H9 (cell line): Measurements from ENCODE around the gene PTP4A2. TPM values are rescaled to one million over a fixed set of nuclear protein-coding genes. Genes with fewer than 3 reads are reported as not detected.

Source experiments
- DNase-seq: peaks from one replicate; pipeline ENCODE4 v3.0.0-alpha.2; 2017
- H2AFZ ChIP-seq: one replicate; pipeline ENCODE4 v1.6.1; 2013; ENCODE audit warnings: mild to moderate bottlenecking, low read length, control low read depth, moderate library complexity
- H2AK5ac ChIP-seq: 2 replicates; pipeline ENCODE4 v1.6.1; 2013; ENCODE audit warnings: low read length, control low read depth, mixed read lengths; ENCODE audit not compliant: insufficient read length
- H2BK120ac ChIP-seq: one replicate; pipeline ENCODE4 v1.6.1; 2013; ENCODE audit warnings: low read depth, mild to moderate bottlenecking, low read length, control low read depth, inconsistent platforms; ENCODE audit not compliant: poor library complexity, severe bottlenecking
- H2BK12ac ChIP-seq: 2 replicates; pipeline ENCODE4 v1.6.1; 2013; ENCODE audit warnings: low read length, control low read depth, mixed read lengths, low read depth; ENCODE audit not compliant: insufficient read length
- H2BK15ac ChIP-seq: 2 replicates; pipeline ENCODE4 v1.6.1; 2013; ENCODE audit warnings: low read depth, low read length, control low read depth
- H2BK20ac ChIP-seq: one replicate; pipeline ENCODE4 v1.6.1; 2013; ENCODE audit warnings: low read depth, mild to moderate bottlenecking, low read length, control low read depth, inconsistent platforms; ENCODE audit not compliant: poor library complexity, severe bottlenecking
- H2BK5ac ChIP-seq: 2 replicates; pipeline ENCODE4 v1.6.1; 2013; ENCODE audit warnings: low read length, control low read depth, mixed read lengths; ENCODE audit not compliant: insufficient read length
- H3K14ac ChIP-seq: 2 replicates; pipeline ENCODE4 v1.6.1; 2013; ENCODE audit warnings: low read length, control low read depth; ENCODE audit not compliant: insufficient read depth
- H3K18ac ChIP-seq: 2 replicates; pipeline ENCODE4 v1.6.1; 2013; ENCODE audit warnings: low read depth, mild to moderate bottlenecking, mixed read lengths, low read length, control low read depth; ENCODE audit not compliant: insufficient read length
- H3K23ac ChIP-seq: 2 replicates; pipeline ENCODE4 v1.6.1; 2013; ENCODE audit warnings: low read length, control low read depth, mixed read lengths, low read depth; ENCODE audit not compliant: insufficient read length
- H3K23me2 ChIP-seq: 2 replicates; pipeline ENCODE4 v1.6.1; 2013; ENCODE audit warnings: low read depth, mild to moderate bottlenecking, mixed read lengths, low read length, control low read depth; ENCODE audit not compliant: insufficient read length, poor library complexity, severe bottlenecking
- H3K27ac ChIP-seq: 2 replicates; pipeline ENCODE4 v1.5.1; 2013; ENCODE audit warnings: low read length, control low read depth, mixed read lengths, low read depth; ENCODE audit not compliant: insufficient read length
- H3K27me3 ChIP-seq: 2 replicates; pipeline ENCODE4 v1.6.1; 2013; ENCODE audit warnings: low read length, control low read depth, inconsistent platforms; ENCODE audit not compliant: insufficient read depth
- H3K4ac ChIP-seq: 2 replicates; pipeline ENCODE4 v1.6.1; 2013; ENCODE audit warnings: low read depth, mild to moderate bottlenecking, control low read depth, inconsistent platforms, low read length, moderate library complexity
- H3K4me1 ChIP-seq: 2 replicates; pipeline ENCODE4 v1.6.1; 2013; ENCODE audit warnings: low read length, control low read depth, inconsistent platforms; ENCODE audit not compliant: insufficient read depth
- H3K4me2 ChIP-seq: 2 replicates; pipeline ENCODE4 v1.6.1; 2013; ENCODE audit warnings: low read length, control low read depth, mixed read lengths; ENCODE audit not compliant: insufficient read length, insufficient read depth
- H3K56ac ChIP-seq: 2 replicates; pipeline ENCODE4 v1.6.1; 2013; ENCODE audit warnings: low read depth, mild to moderate bottlenecking, mixed read lengths, low read length, control low read depth; ENCODE audit not compliant: insufficient read length
- H3K79me1 ChIP-seq: 2 replicates; pipeline ENCODE4 v1.6.1; 2013; ENCODE audit warnings: low read depth, mild to moderate bottlenecking, moderate library complexity, low read length, control low read depth, inconsistent platforms; ENCODE audit not compliant: insufficient read depth, poor library complexity, severe bottlenecking
- H3K79me2 ChIP-seq: 2 replicates; pipeline ENCODE4 v1.6.1; 2013; ENCODE audit warnings: low read length, control low read depth, inconsistent platforms; ENCODE audit not compliant: insufficient read depth
- H3K9ac ChIP-seq: 2 replicates; pipeline ENCODE4 v1.6.1; 2013; ENCODE audit warnings: low read length, control low read depth, mixed read lengths; ENCODE audit not compliant: insufficient read length; ENCODE audit errors: extremely low read depth
- H3K9me3 ChIP-seq: one replicate; pipeline ENCODE4 v1.6.1; 2013; ENCODE audit warnings: low read depth, low read length, inconsistent platforms; ENCODE audit not compliant: control insufficient read depth
- H3T11ph ChIP-seq: one replicate; pipeline ENCODE4 v1.6.1; 2013; ENCODE audit warnings: mild to moderate bottlenecking, low read length, control low read depth, inconsistent platforms
- H4K20me1 ChIP-seq: one replicate; pipeline ENCODE4 v1.6.1; 2013; ENCODE audit not compliant: control insufficient read depth, insufficient read length, insufficient read depth
- H4K5ac ChIP-seq: 2 replicates; pipeline ENCODE4 v1.6.1; 2013; ENCODE audit warnings: low read depth, mild to moderate bottlenecking, mixed read lengths, low read length, control low read depth; ENCODE audit not compliant: insufficient read length
- H4K8ac ChIP-seq: replicated peaks from 2 replicates; pipeline ENCODE4 v1.6.1; 2013; ENCODE audit warnings: low read length, control low read depth, mixed read lengths, low read depth; ENCODE audit not compliant: insufficient read length
- H4K91ac ChIP-seq: 2 replicates; pipeline ENCODE4 v1.6.1; 2013; ENCODE audit warnings: low read depth, mild to moderate bottlenecking, moderate library complexity, mixed read lengths, low read length, control low read depth; ENCODE audit not compliant: insufficient read length
- H3K27ac Mint-ChIP-seq, 3 experiments: 2 replicates in 2 of 3; 3 replicates in 1 of 3; pipeline ENCODE4 v1.8.0; 2020 to 2021; ENCODE audit warnings: mixed read lengths in 3 of 3, mild to moderate bottlenecking in 1 of 3, moderate library complexity in 1 of 3
- H3K27me3 Mint-ChIP-seq: 2 replicates; pipeline ENCODE4 v1.8.0; 2021; ENCODE audit warnings: low read depth, mild to moderate bottlenecking, moderate library complexity, mixed read lengths
- H3K36me3 Mint-ChIP-seq, 3 experiments: 2 replicates in 2 of 3; 3 replicates in 1 of 3; pipeline ENCODE4 v1.8.0; 2020 to 2021; ENCODE audit warnings: low read depth in 3 of 3, mixed read lengths in 3 of 3; ENCODE audit not compliant: insufficient read depth in 1 of 3
- H3K4me1 Mint-ChIP-seq, 2 experiments: 2 replicates each; pipeline ENCODE4 v1.8.0; 2020; ENCODE audit warnings: mixed read lengths in 2 of 2
- H3K4me3 Mint-ChIP-seq, 2 experiments: 2 replicates in 1 of 2; 3 replicates in 1 of 2; pipeline ENCODE4 v1.8.0; 2020 to 2021; ENCODE audit warnings: mild to moderate bottlenecking in 2 of 2, mixed read lengths in 2 of 2, moderate library complexity in 1 of 2
- H3K9me3 Mint-ChIP-seq, 2 experiments: 2 replicates in 1 of 2; 3 replicates in 1 of 2; pipeline ENCODE4 v1.8.0; 2020; ENCODE audit warnings: mild to moderate bottlenecking in 2 of 2, mixed read lengths in 2 of 2, moderate library complexity in 1 of 2
- WGBS: extraction: QIAGEN DNeasy Blood & Tissue Kit; methylation state at CpG from one replicate; pipeline ENCODE4 v1.1.7; 2013; ENCODE audit warnings: missing lambda C conversion rate, low lambda C conversion rate, mixed read lengths; ENCODE audit not compliant: insufficient read length; ENCODE audit errors: extremely low coverage; 5-methylcytosine and 5-hydroxymethylcytosine counted together
- total RNA-seq: library from RNA; stranded (reverse); gene quantifications from 2 replicates; pipeline ENCODE4 v1.2.1, GENCODE V29; 2021
- TF ChIP-seq, protein P1 (sequence below): fragments of 200-600 bp; sonication (generic); conservative IDR thresholded peaks from 3 replicates; pipeline ENCODE4 v1.8.0; 2021; ENCODE audit warnings: antibody characterized with exemption, mild to moderate bottlenecking

Gene PTP4A2
- total RNA-seq, 1 experiment from 2014 or later = 192 TPM

DNA sequence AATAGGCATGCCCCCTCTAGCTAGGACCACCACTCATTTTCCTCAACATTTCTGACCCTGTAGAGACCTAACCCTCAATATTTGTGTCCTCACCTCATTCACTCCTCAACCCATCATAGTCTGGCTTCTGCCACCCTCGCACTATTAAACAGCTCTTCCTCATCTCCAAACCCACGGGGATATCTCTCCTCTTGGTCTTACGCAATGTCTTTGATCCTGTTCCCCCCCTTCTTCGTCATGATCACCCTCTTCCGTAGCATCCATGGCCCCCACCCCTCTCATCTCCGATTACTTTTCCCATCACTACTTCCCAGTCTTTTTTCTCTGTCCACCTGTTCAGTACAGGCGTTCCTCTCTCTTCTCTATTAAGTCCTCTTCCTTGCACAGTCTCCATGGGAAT lies 70.6 kb downstream of the PTP4A2 start:
- no peak overlapping the region for H3K56ac ChIP-seq
- no peaks in the 10 kb centered on the region for H3K79me2 ChIP-seq
- H3K27ac ChIP-seq = no peak overlapping the region
- H3K27me3 Mint-ChIP-seq = no peaks in the 10 kb centered on the region
- H2BK120ac ChIP-seq = no peak overlapping the region
- H4K8ac ChIP-seq = no peak overlapping the region
- H3K4me3 Mint-ChIP-seq = no peak overlapping the region
- H3K27me3 ChIP-seq = no peaks in the 10 kb centered on the region
- H3K27ac Mint-ChIP-seq = no peak overlapping the region
- no peaks in the 10 kb centered on the region for H3K9me3 ChIP-seq
- no peaks in the 10 kb centered on the region for H3K79me1 ChIP-seq
- no peak for DNase-seq
- WGBS = 100% methylated on average over 2 of the region's 7 CpGs
- H2BK20ac ChIP-seq = no peak overlapping the region
- H3T11ph ChIP-seq = no peak overlapping the region
- H3K23ac ChIP-seq = no peak overlapping the region
- no peak overlapping the region for H4K5ac ChIP-seq
- H2BK12ac ChIP-seq = no peak overlapping the region
- no peak overlapping the region for H2AFZ ChIP-seq
- H3K18ac ChIP-seq = no peak overlapping the region
- no peak overlapping the region for H3K4me2 ChIP-seq
- H3K14ac ChIP-seq = no peak overlapping the region
- H4K20me1 ChIP-seq = no peaks in the 10 kb centered on the region
- no peak overlapping the region for H2AK5ac ChIP-seq
- TF ChIP-seq, protein P1, sequence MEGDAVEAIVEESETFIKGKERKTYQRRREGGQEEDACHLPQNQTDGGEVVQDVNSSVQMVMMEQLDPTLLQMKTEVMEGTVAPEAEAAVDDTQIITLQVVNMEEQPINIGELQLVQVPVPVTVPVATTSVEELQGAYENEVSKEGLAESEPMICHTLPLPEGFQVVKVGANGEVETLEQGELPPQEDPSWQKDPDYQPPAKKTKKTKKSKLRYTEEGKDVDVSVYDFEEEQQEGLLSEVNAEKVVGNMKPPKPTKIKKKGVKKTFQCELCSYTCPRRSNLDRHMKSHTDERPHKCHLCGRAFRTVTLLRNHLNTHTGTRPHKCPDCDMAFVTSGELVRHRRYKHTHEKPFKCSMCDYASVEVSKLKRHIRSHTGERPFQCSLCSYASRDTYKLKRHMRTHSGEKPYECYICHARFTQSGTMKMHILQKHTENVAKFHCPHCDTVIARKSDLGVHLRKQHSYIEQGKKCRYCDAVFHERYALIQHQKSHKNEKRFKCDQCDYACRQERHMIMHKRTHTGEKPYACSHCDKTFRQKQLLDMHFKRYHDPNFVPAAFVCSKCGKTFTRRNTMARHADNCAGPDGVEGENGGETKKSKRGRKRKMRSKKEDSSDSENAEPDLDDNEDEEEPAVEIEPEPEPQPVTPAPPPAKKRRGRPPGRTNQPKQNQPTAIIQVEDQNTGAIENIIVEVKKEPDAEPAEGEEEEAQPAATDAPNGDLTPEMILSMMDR = no peak
- no peak overlapping the region for H2BK15ac ChIP-seq
- H3K4ac ChIP-seq = no peak overlapping the region
- no peak overlapping the region for H4K91ac ChIP-seq
- no peak overlapping the region for H3K9ac ChIP-seq
- no peaks in the 10 kb centered on the region for H3K4me1 ChIP-seq
- peaks cover 4% of the 10 kb centered on the region in 2 experiments for H3K4me1 Mint-ChIP-seq
- H2BK5ac ChIP-seq = no peak overlapping the region
- H3K9me3 Mint-ChIP-seq = no peaks in the 10 kb centered on the region
- no peaks in the 10 kb centered on the region for H3K23me2 ChIP-seq
- no peaks in the 10 kb centered on the region for H3K36me3 Mint-ChIP-seq
